Hypothalamus (tissue), 51 donors: ENCODE data around the gene TMEM81.

Experiments
- DNase-seq, 51 donors: peaks; one replicate each; lab custom pipeline; 2025; lab: John Stamatoyannopoulos, UW

The TMEM81 gene, protein sequence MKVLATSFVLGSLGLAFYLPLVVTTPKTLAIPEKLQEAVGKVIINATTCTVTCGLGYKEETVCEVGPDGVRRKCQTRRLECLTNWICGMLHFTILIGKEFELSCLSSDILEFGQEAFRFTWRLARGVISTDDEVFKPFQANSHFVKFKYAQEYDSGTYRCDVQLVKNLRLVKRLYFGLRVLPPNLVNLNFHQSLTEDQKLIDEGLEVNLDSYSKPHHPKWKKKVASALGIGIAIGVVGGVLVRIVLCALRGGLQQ

GRCh38 chr1:205084360-205084759, at the start of gene TMEM81:
Gene TMEM81 (minus strand): TSS chr1:205084460. CDS start chr1:205084320, 140 bp downstream.
- DNase-seq = no peak

GRCh38 chr1:205133287-205133686, 49.0 kb upstream of the TMEM81 start:
- DNase-seq = no peak

DNA sequence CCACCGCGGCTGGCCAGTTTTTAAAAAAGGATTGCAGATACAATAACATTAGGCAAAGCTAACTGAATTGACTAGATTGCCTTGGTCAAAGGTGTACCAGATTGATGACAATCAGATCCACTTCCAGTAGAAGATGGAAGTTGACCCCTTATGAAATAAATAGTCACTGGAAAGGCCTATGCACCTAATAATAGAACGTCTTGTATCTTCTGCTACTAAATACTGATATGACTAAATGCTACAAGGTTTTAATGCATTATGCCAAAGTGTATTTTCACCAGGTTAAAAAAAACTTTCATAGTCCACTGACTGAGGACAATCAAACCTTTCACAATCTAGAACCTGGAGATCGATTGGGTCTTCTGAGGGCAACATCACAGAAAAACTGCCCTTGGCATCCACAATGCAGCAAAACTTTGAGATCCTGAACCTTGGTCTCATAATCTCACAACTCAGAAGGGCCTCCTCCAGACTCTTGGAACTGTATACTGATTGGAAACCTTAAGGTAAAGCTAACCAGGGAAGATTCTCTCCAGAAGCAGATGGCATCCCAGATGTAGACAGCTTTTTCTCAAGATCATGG, 45.3 kb upstream of the TMEM81 start:
- DNase-seq = no peak

DNA sequence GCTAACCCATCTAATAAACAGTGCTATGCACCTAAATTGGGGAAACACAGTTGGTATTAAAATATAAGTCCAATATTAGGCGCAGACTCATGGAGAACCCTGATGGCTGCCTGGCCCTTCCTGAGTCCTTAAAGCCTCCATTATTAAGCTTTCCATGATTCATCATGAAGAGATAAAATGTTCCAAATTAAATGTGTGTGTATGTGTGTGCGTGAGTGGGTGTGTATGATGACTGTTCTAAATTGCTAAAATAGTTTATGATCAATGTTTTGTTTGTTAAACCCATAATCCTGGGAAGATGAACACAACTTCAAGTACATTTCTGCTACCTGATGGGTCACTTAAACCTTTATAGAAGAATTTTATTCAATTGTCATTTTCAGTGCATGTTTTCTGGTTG, 43.8 kb upstream of the TMEM81 start:
- no peak for DNase-seq

- DNase-seq = no peak
Observed at GRCh38 chr1:205127646-205128045, 43.4 kb upstream of the TMEM81 start.

DNA sequence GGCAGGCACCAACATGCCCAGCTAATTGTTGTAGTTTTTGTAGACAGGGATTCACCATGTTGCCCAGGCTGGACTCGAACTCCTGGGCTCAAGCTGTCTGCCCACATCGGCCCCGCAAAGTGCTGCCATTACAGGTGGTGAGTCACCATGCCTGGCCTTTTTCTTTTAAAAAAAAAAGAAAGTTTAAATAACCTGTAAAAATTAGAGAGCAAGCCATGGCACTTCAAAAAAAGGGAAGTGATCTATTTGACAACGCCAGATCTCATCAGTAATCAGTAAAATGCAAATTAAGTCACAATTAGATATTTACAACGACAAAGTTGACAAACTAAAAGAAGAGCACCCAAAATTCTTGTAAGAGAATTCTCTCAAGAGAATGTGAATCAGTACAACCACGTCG, 40.5 kb upstream of the TMEM81 start:
- no peak for DNase-seq

DNA sequence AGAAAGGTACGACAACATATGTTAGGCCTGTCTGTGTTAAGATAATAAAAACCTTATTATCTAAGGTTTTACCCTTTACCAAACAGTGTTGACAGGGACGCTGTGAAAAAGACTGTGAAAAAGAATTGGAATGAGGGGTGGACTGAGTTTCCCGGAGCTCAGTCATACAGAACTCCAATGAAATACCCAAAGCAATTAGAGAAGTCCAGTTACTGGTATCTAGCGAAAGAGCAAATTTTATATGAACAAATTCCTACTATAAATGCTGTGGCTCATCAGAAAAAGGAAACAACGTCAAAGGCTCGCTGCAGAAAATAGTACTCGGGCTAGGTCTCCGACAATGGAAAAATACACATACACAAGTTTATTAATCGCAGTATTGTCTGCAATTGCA, 38.2 kb upstream of the TMEM81 start:
- DNase-seq = no peak

DNA sequence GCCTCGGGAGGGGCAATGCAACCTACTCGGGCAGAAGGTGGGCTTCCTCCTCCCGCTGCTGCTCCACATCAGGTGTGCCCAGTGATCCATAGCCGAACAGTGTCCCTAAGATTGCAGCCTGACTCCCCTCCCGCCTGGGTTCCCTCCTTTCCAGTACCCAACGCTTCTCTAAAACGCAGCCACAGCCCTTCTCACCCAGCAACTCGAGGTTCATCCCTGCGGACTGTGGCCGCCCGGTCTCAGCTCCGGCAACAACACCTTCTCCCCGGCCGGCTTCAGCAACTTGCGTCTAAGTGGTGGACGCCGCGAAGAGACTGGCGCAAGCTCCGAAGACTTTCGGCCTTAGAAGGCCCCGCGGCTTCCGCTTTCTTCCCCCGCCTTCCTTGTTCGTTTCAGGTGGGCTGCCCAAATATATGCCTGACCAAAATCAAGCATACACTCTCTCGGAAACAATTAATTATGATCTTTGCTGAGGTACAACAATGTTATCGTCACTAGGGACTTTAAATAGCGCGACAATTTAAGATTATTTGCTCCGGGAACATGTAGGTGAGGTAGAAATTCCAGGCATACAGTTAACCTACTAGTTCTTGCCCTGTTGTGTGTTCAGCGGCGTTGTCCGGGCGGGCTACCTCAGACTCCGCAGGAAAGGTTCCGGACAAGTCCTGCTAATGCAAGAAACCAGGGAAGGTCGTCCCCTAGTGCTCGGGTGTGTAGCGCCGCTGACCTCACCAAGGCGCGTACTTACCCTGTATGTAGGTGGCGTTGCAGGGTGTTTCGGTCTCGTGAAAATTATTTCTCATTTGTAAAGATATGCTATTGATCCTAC, 37.6 kb upstream of the TMEM81 start, which contains the start of gene RBBP5:
RBBP5 (minus strand) TSS at position 319 of the 829 bp plus-strand sequence; CDS start at position 214, 105 bp downstream.
- peak; percentile 37 to 98 (median 88) for DNase-seq

DNA sequence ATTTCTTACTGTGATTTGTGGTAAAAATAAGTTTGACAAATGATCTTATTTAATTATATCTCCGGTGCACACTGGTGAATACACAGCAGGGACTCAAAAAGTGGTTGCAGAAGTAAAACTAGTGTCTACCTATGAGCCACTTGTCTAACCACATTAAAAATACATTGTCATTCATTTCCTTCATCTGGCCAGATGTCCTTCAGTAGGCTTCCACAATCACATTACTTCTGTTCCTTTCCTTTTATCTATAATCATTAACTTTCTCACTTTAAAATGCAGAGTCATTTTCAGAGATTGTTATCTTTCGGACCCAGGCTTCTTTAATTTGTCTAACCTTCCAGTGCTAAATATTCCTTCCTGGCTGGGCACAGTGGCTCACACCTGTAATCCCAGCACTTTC, 34.5 kb upstream of the TMEM81 start:
- DNase-seq = no peak

DNA sequence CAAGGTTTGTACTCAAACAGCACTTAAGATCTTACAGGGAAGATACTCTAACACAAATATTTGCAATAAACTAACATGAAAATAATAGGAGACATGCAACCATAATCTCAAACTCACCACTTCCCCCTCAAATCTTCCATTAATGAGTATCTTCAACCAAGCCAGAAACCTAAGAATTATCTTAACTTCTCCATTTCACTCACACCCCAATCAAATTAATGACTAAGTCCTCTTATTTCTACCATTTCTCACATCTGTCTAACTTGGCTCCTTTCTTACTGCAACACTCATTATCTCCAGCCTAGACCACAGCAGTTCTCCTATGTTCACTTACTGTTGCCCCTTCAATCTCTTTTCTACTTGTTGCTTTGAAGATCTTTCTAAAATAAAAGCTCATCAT, 27.1 kb upstream of the TMEM81 start:
- DNase-seq = no peak

- no peak for DNase-seq
Observed at GRCh38 chr1:205109711-205110110, 25.5 kb upstream of the TMEM81 start.

- peak in 1 of 51 donors; percentile 6 for DNase-seq
Observed at GRCh38 chr1:205109269-205109668, 25.0 kb upstream of the TMEM81 start.

DNA sequence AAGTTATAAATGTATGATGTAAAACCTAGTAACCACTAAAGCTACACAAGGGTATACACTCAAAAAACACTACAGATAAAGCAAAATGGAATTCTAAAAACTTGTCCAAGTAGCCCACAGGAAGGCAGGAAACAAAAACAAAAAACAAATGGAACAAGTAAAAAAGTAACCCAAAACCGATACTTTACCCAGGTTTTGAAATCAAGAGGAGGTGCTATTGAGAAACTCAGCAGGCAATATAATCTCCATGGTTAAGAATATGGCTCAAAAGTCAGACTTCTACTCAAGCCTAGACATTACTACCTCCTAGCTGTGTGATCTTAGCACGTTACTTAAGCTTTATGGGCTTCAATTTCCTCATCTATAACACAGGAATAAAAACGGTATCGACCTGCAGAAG, 24.2 kb upstream of the TMEM81 start:
- no peak for DNase-seq

DNA sequence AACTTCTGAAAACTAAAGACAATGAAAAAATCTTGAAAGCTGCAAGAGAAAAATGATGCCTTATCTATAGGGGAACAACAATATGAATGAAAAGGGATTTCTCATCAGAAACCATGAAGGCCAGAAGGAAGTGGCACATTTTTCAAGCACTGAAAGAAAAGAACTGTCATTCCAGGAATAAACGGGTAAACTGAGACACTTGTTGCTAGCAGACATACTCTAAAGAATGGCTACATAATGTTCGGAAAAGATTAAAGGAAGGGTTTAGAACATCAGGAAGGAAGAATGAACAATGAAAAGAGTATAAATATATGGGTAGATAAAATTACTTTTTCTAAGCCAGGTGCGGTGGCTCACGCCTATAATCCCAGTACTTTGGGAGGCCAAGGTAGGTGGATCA, 23.1 kb upstream of the TMEM81 start:
- DNase-seq = no peak

- DNase-seq = no peak
Observed at GRCh38 chr1:205102404-205102803, 18.1 kb upstream of the TMEM81 start.

GRCh38 chr1:205098242-205098641, 14.0 kb upstream of the TMEM81 start:
- no peak for DNase-seq

DNA sequence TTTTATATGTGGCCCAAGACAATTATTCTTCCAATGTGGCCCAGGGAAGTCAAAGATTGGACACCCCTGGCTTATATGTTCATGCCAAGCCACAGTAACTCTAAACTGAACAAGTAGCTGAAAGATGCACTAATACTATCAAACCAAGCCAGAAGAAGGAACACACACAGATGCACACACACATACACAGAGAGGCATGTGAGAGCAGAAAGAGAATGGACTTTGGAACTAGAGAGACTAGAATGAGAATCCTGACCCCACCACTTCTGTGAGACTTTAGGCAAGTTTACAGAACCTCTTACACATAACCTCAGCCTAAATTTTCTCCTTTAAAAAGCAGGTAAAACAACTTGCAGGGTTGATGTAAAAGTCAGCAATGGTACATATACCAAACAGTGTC, 11.2 kb upstream of the TMEM81 start:
- no peak for DNase-seq

GRCh38 chr1:205091043-205091740, 6.9 kb upstream of the TMEM81 start:
- no peak for DNase-seq

- DNase-seq = no peak
Observed at GRCh38 chr1:205088341-205088740, 4.1 kb upstream of the TMEM81 start.

- DNase-seq = no peak
Observed at GRCh38 chr1:205082431-205082830, 1.8 kb downstream of the TMEM81 start.

DNA sequence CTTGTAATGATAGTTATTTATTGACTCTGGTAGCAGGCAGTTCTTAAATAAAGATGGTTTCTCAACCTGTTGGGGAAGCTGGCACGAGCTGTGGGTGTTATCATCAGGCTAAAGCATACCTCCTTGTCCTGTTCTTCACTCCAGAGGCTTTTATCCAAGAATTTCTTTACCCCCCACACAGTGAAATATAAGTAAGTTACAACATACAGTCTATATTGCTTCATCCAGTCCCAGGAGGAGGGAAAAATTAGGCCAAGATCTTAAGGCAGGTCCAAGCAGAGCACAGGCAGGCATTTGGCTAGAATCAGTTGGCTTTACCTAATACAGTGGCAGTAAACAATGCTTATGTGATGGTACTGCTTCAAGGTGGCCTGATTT, 6.3 kb downstream of the TMEM81 start:
- DNase-seq = no peak
